CD1c-positive myeloid dendritic cell (primary cell): Measurements from ENCODE around the gene MCM8.
A peak's percentile ranks its signal among the peaks of the same experiment; 100 is the strongest.
"Not testable (repeated sequence)": the region's sequence is repeated elsewhere in the genome, so short reads cannot be mapped to it uniquely, and the experiment has no call there.

ENCODE experiments used
- DNase-seq: peaks from one replicate; pipeline ENCODE4 v3.0.0-alpha.2; 2016; ENCODE audit errors: extremely low spot score

MCM8 gene

GRCh38 chr20:6006603-6006949 lies 56.1 kb downstream of the MCM8 start:
- DNase-seq: no peak

- DNase-seq: peak; percentile 4
Measured at GRCh38 chr20:6007094-6007528, 56.7 kb downstream of the MCM8 start.

- DNase-seq: peak; percentile 13
Measured at GRCh38 chr20:6007529-6008103, 57.2 kb downstream of the MCM8 start.

GRCh38 chr20:6008254-6008653 lies 57.8 kb downstream of the MCM8 start:
- peak; percentile 85 for DNase-seq

GRCh38 chr20:6012179-6012578 lies 61.7 kb downstream of the MCM8 start:
- no peak for DNase-seq

- DNase-seq: no peak
Measured at GRCh38 chr20:6014017-6014416, 63.6 kb downstream of the MCM8 start.

GRCh38 chr20:6014957-6015356 lies 64.5 kb downstream of the MCM8 start:
- no peak for DNase-seq

GRCh38 chr20:6017467-6017866 lies 67.0 kb downstream of the MCM8 start:
- DNase-seq: no peak

GRCh38 chr20:6017880-6018279 lies 67.4 kb downstream of the MCM8 start:
- no peak for DNase-seq

GRCh38 chr20:6024768-6025167 lies 74.3 kb downstream of the MCM8 start:
- DNase-seq: peak; percentile 39

GRCh38 chr20:6026051-6026450 lies 75.6 kb downstream of the MCM8 start:
- DNase-seq: no peak

GRCh38 chr20:6028818-6029217 lies 78.4 kb downstream of the MCM8 start:
- no peak for DNase-seq

- no peak for DNase-seq
Measured at GRCh38 chr20:6029538-6029937, 79.1 kb downstream of the MCM8 start.

- DNase-seq: no peak
Measured at GRCh38 chr20:6030453-6031080, 80.1 kb downstream of the MCM8 start.

- DNase-seq: not testable (repeated sequence)
Measured at GRCh38 chr20:6032907-6033306, 82.5 kb downstream of the MCM8 start.

- peak; percentile 7 for DNase-seq
Measured at GRCh38 chr20:6034134-6034969, 83.9 kb downstream of the MCM8 start.

- DNase-seq: peak; percentile 9
Measured at GRCh38 chr20:6036213-6036612, 85.8 kb downstream of the MCM8 start.

GRCh38 chr20:6037082-6037481 lies 86.6 kb downstream of the MCM8 start:
- DNase-seq: no peak

- no peak for DNase-seq
Measured at GRCh38 chr20:6038256-6038655, 87.8 kb downstream of the MCM8 start.

GRCh38 chr20:6039766-6040165 lies 89.3 kb downstream of the MCM8 start:
- DNase-seq: no peak

GRCh38 chr20:6040540-6040939 lies 90.1 kb downstream of the MCM8 start:
- no peak for DNase-seq

- no peak for DNase-seq
Measured at GRCh38 chr20:6040958-6041807, 90.7 kb downstream of the MCM8 start.
